CD14-positive monocyte (primary cell): Measurements from ENCODE around the gene SLF2. TPM values are rescaled to one million over a fixed set of nuclear protein-coding genes. Genes with fewer than 3 reads are reported as not detected.

Source experiments
- DNase-seq, 3 donors: peaks; one replicate each; pipeline ENCODE4 v3.0.0-alpha.2; 2011 to 2022
- H2AFZ ChIP-seq: 2 replicates; pipeline ENCODE4 v1.6.0; 2012; ENCODE audit warnings: mild to moderate bottlenecking, low read depth, low read length, inconsistent platforms; ENCODE audit not compliant: insufficient read depth, poor library complexity, severe bottlenecking
- H3K27ac ChIP-seq, 2 donors: 1 replicate in 1 of 2; 2 replicates in 1 of 2; pipeline ENCODE4 v1.5.1; 2012 to 2013; ENCODE audit warnings: low read length in 2 of 2, control low read depth in 1 of 2, inconsistent platforms in 1 of 2, low read depth in 1 of 2, mild to moderate bottlenecking in 1 of 2
- H3K27me3 ChIP-seq, 2 donors: one replicate each; pipeline versions ENCODE4 v1.6.0 to v1.6.1; 2011 to 2013; ENCODE audit warnings: low read length in 2 of 2; ENCODE audit not compliant: control insufficient read depth in 2 of 2, insufficient read depth in 2 of 2
- H3K36me3 ChIP-seq, 2 donors: replicated peaks in 1 of 2; 1 replicate in 1 of 2; 2 replicates in 1 of 2; pipeline versions ENCODE4 v1.5.1 to v1.6.1; 2012 to 2013; ENCODE audit warnings: low read length in 2 of 2, control low read depth in 1 of 2, inconsistent platforms in 1 of 2, mild to moderate bottlenecking in 1 of 2; ENCODE audit not compliant: insufficient read depth in 2 of 2, control insufficient read depth in 1 of 2
- H3K4me1 ChIP-seq, 2 donors: 1 replicate in 1 of 2; 2 replicates in 1 of 2; pipeline versions ENCODE4 v1.5.1 to v1.6.1; 2012 to 2013; ENCODE audit warnings: low read length in 2 of 2, control low read depth in 1 of 2, inconsistent platforms in 1 of 2, mild to moderate bottlenecking in 1 of 2, moderate library complexity in 1 of 2; ENCODE audit not compliant: insufficient read depth in 2 of 2, control insufficient read depth in 1 of 2
- H3K4me2 ChIP-seq: replicated peaks from 2 replicates; pipeline ENCODE3; 2012; ENCODE audit warnings: low read length, moderate library complexity, mild to moderate bottlenecking; ENCODE audit not compliant: poor library complexity, severe bottlenecking; ENCODE audit errors: extremely low read depth
- H3K4me3 ChIP-seq, 3 experiments: fragments of 200-600 bp in 1 of 3; sonication (generic) in 1 of 3; replicated peaks in 1 of 3; 1 replicate in 2 of 3; 2 replicates in 1 of 3; pipeline ENCODE4 v1.5.1; 2011 to 2013; ENCODE audit warnings: low read length in 3 of 3, mild to moderate bottlenecking in 3 of 3, control low read depth in 2 of 3, low read depth in 2 of 3, inconsistent platforms in 1 of 3, moderate library complexity in 1 of 3
- H3K79me2 ChIP-seq: 2 replicates; pipeline ENCODE4 v1.6.0; 2012; ENCODE audit warnings: mild to moderate bottlenecking, control low read depth, inconsistent platforms, low read length, moderate library complexity; ENCODE audit not compliant: insufficient read depth
- H3K9ac ChIP-seq: 2 replicates; pipeline ENCODE4 v1.6.0; 2017; ENCODE audit warnings: low read length, mild to moderate bottlenecking; ENCODE audit not compliant: insufficient read depth, poor library complexity, severe bottlenecking
- H3K9me3 ChIP-seq, 2 donors: replicated peaks in 1 of 2; 1 replicate in 1 of 2; 2 replicates in 1 of 2; pipeline versions ENCODE4 v1.5.1 to v1.6.1; 2012 to 2013; ENCODE audit warnings: low read length in 2 of 2, control low read depth in 1 of 2; ENCODE audit not compliant: control insufficient read depth in 1 of 2, insufficient read depth in 1 of 2
- H4K20me1 ChIP-seq: 2 replicates; pipeline ENCODE4 v1.6.0; 2012; ENCODE audit warnings: mild to moderate bottlenecking, low read length, control low read depth, moderate library complexity; ENCODE audit not compliant: insufficient read depth
- H3K27ac Mint-ChIP-seq, 7 donors: one replicate each; pipeline ENCODE4 v1.8.0; 2020; ENCODE audit warnings: mild to moderate bottlenecking in 7 of 7, mixed read lengths in 7 of 7, moderate library complexity in 6 of 7, inconsistent platforms in 2 of 7
- H3K27me3 Mint-ChIP-seq, 3 donors: one replicate each; pipeline ENCODE4 v1.8.0; 2021 to 2022; ENCODE audit warnings: low read depth in 3 of 3, mild to moderate bottlenecking in 3 of 3, mixed read lengths in 3 of 3, moderate library complexity in 3 of 3, inconsistent platforms in 1 of 3
- H3K36me3 Mint-ChIP-seq, 2 donors: one replicate each; pipeline ENCODE4 v1.8.0; 2020; ENCODE audit warnings: mixed read lengths in 2 of 2, inconsistent platforms in 1 of 2, mild to moderate bottlenecking in 1 of 2
- H3K4me1 Mint-ChIP-seq: one replicate; pipeline ENCODE4 v1.8.0; 2020; ENCODE audit warnings: mild to moderate bottlenecking, mixed read lengths
- H3K4me3 Mint-ChIP-seq, 2 donors: one replicate each; pipeline ENCODE4 v1.8.0; 2020; ENCODE audit warnings: mild to moderate bottlenecking in 2 of 2, mixed read lengths in 2 of 2, moderate library complexity in 1 of 2
- H3K9me3 Mint-ChIP-seq, 7 donors: one replicate each; pipeline ENCODE4 v1.8.0; 2020 to 2022; ENCODE audit warnings: mixed read lengths in 7 of 7, mild to moderate bottlenecking in 6 of 7, moderate library complexity in 6 of 7, inconsistent platforms in 2 of 7
- CTCF ChIP-seq: fragments of 200-600 bp; IDR thresholded peaks from one replicate; pipeline ENCODE4 v1.8.0; 2022; ENCODE audit warnings: antibody characterized with exemption, mild to moderate bottlenecking
- WGBS: methylation state at CpG from one replicate; pipeline ENCODE4 v1.1.5; 2013; ENCODE audit warnings: missing lambda C conversion rate; ENCODE audit not compliant: insufficient coverage; 5-methylcytosine and 5-hydroxymethylcytosine counted together
- intact Hi-C, 2 donors: fragments of 100-400 bp; cut with micrococcal nuclease; formaldehyde crosslinking; loops; one replicate each; pipeline versions ENCODE4 v1.15.0 to v1.15.1; 2023
- polyA plus RNA-seq, 3 donors: library from polyadenylated mRNA; depleted of rRNA in 1 of 3; unstranded in 2 of 3; stranded (reverse) in 1 of 3; fragments of 300-500 nt in 2 of 3; fragments of >200 nt in 1 of 3; fragmentation: Illumina TruSeq in 2 of 3; gene quantifications; 1 replicate in 2 of 3; 2 replicates in 1 of 3; pipeline ENCODE4 v1.2.3, GENCODE V29; 2012 to 2021

SLF2 gene
- polyA plus RNA-seq, 3 donors, result 5.8 to 11.3 (median 6.4) TPM

GRCh38 chr10:100913470-100913865, 705 bp downstream of the SLF2 start:
- Mint-ChIP-seq H3K9me3 (no peaks in the 10 kb centered on the region), H3K27ac (peak overlapping the region; percentile 93 to 98 (median 96)), H3K36me3 (peaks cover 22 to 23% of the 10 kb centered on the region in 2 donors), H3K4me1 (peaks cover 31% of the 10 kb centered on the region), H3K27me3 (peaks cover 0 to 3% (median 0%) of the 10 kb centered on the region in 3 donors), H3K4me3 (peak overlapping the region; percentile 99)
- Histone ChIP-seq H4K20me1 (peaks cover 37% of the 10 kb centered on the region), H3K79me2 (peaks cover 34% of the 10 kb centered on the region), H2AFZ (peak overlapping the region; percentile 100), H3K36me3 (peaks cover 25 to 33% of the 10 kb centered on the region in 2 donors), H3K4me3 (peak overlapping the region; percentile 68 to 99 (median 79)), H3K4me2 (peak overlapping the region; percentile 87), H3K9ac (peak overlapping the region; percentile 69), H3K9me3 (no peaks in the 10 kb centered on the region), H3K4me1 (peaks cover 20 to 22% of the 10 kb centered on the region in 2 donors), H3K27ac (peak overlapping the region in 1 of 2 donors; percentile 85), H3K27me3 (no peaks in the 10 kb centered on the region)
- 0% methylated on average over 2 of the region's 10 CpGs for WGBS
- TF ChIP-seq CTCF, result no peak
- intact Hi-C loops, result loop anchor here (5.0 to 10.0 kb wide), 2 partner anchors 71 to 74 kb away; partner anchors contain the start of genes MRPL43 (in 2 of the 2) and TWNK (in 2 of the 2)
- no peak for DNase-seq

GRCh38 chr10:100917071-100917470, 4.3 kb downstream of the SLF2 start:
- Histone ChIP-seq H3K36me3 (peaks cover 55 to 68% of the 10 kb centered on the region in 2 donors), H3K27me3 (no peaks in the 10 kb centered on the region), H3K9me3 (no peaks in the 10 kb centered on the region), H3K79me2 (peaks cover 36% of the 10 kb centered on the region), H3K27ac (no peak overlapping the region), H3K4me3 (no peak overlapping the region), H3K4me2 (no peak overlapping the region), H3K4me1 (peaks cover 12 to 18% of the 10 kb centered on the region in 2 donors), H4K20me1 (peaks cover 37% of the 10 kb centered on the region), H2AFZ (no peak overlapping the region), H3K9ac (no peak overlapping the region)
- intact Hi-C loops, result loop anchor here in 1 of 2 donors (10.0 kb wide), 1 partner anchor 68 kb away; the partner anchor contains the start of genes MRPL43 and TWNK
- Mint-ChIP-seq H3K27me3 (no peaks in the 10 kb centered on the region), H3K4me1 (peaks cover 18% of the 10 kb centered on the region), H3K4me3 (no peak overlapping the region), H3K9me3 (no peaks in the 10 kb centered on the region), H3K27ac (no peak overlapping the region), H3K36me3 (peaks cover 46 to 51% of the 10 kb centered on the region in 2 donors)
- DNase-seq, result no peak
- WGBS, result no CpG with 5 or more reads among the region's 3 CpGs
- TF ChIP-seq CTCF, result no peak
